Measurements from ENCODE around the gene HMGA1.

DNA sequence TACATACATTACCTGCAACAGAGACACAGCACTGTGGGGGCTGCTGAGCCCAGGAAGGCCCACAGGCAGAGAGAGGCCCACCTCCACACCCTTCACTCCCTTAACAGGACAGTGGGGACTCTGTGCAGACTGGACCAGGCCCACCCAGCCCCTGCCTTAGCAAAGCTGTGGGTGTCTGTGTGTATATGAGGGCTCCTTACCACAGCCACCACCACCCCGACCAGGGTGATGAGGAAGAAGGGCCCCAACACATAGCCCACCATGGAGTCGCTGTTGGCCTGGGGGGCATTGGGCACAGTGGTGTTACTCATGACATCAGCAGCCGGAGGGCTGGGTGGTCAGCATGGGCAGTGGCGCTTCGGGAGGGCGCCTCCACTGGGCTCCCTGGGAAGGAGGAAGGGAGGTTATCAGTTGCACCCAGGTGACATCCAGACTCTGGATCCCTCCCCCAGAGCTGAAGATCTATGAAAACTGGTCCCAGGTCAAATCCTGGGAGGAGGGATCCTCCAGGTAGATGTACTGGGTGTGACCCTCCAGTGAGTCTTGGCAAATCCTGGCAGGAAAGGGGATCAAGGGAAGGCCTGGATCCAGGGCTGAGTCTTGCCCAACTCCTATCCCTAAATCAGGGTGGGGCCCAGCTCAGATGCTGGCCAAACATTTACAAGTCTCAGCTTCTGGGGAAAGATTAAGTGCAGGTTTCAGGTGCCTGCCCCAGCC, 11.0 kb downstream of the HMGA1 start:
- TF ChIP-seq, protein P1, sequence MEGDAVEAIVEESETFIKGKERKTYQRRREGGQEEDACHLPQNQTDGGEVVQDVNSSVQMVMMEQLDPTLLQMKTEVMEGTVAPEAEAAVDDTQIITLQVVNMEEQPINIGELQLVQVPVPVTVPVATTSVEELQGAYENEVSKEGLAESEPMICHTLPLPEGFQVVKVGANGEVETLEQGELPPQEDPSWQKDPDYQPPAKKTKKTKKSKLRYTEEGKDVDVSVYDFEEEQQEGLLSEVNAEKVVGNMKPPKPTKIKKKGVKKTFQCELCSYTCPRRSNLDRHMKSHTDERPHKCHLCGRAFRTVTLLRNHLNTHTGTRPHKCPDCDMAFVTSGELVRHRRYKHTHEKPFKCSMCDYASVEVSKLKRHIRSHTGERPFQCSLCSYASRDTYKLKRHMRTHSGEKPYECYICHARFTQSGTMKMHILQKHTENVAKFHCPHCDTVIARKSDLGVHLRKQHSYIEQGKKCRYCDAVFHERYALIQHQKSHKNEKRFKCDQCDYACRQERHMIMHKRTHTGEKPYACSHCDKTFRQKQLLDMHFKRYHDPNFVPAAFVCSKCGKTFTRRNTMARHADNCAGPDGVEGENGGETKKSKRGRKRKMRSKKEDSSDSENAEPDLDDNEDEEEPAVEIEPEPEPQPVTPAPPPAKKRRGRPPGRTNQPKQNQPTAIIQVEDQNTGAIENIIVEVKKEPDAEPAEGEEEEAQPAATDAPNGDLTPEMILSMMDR (IDR thresholded peaks at IDR 0.05) = no peak
- TF ChIP-seq POLR2A (IDR thresholded peaks at IDR 0.05) = no peak

All from uterus (tissue), 2 donors.